OCI-LY7 (cell line): Measurements from ENCODE around the gene PCGF3.

Experiments
- CTCF ChIP-seq: fragments of 200-600 bp; sonication (generic); conservative IDR thresholded peaks from 2 replicates; pipeline ENCODE4 v1.5.1; 2014; ENCODE audit warnings: mild to moderate bottlenecking, antibody characterized with exemption, low read length, moderate library complexity, mixed read lengths
- EZH2phosphoT487 ChIP-seq: fragments of 200-600 bp; sonication (generic); IDR thresholded peaks from 2 replicates; pipeline ENCODE4 v1.6.1; 2018; ENCODE audit warnings: low read depth, borderline replicate concordance, mild to moderate bottlenecking, mixed run types, antibody characterized with exemption, low read length, moderate library complexity, mixed read lengths

GRCh38 chr4:771464-771863 is 65.8 kb downstream of the PCGF3 start:
- TF ChIP-seq CTCF (no peak), EZH2phosphoT487 (no peak)
